ENCODE measurements around the gene ATG16L1. TPM values are rescaled to one million over a fixed set of nuclear protein-coding genes. Genes with fewer than 3 reads are reported as not detected.
"Not testable (repeated sequence)": the region's sequence is repeated elsewhere in the genome, so short reads cannot be mapped to it uniquely, and the experiment has no call there.

ATG16L1 gene
- total RNA-seq, 2 donors from 2014 or later: 23.6 to 26.0 TPM

GRCh38 chr2:233319256-233319655 is 67.8 kb downstream of the ATG16L1 start:
- no peak for ATAC-seq (replicated peaks in 1 of 2)

DNA sequence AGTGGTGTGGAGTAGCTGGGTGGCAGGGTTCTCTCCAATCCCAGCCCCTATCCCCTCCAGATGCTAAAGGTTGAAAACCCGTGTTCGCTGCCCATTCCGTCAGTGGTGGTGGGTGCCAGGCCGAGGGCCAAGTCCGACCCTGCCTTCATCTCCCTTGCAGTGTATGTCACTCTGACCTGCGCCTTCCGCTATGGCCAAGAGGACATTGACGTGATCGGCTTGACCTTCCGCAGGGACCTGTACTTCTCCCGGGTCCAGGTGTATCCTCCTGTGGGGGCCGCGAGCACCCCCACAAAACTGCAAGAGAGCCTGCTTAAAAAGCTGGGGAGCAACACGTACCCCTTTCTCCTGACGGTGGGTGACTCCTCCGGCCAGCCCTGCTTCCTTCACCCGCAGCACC is 69.0 kb downstream of the ATG16L1 start:
- Mint-ChIP-seq H3K36me3 (ENCODE audit: insufficient read depth in 2 of 2) (no peaks in the 10 kb centered on the region), H3K27me3 (ENCODE audit: low read depth) (no peaks in the 10 kb centered on the region), H3K4me3 (no peak overlapping the region), H3K9me3 (no peaks in the 10 kb centered on the region), H3K4me1 (ENCODE audit: low read depth) (no peaks in the 10 kb centered on the region), H3K27ac (no peak overlapping the region)
- no peak for DNase-seq
- ATAC-seq (replicated peaks in 1 of 2): no peak

More at GRCh38 chr2:233319256-233319655, 67.8 kb downstream of the ATG16L1 start:
- H3K4me3 Mint-ChIP-seq: no peak overlapping the region
- no peaks in the 10 kb centered on the region for H3K27me3 Mint-ChIP-seq (ENCODE audit: low read depth)
- no peaks in the 10 kb centered on the region for H3K9me3 Mint-ChIP-seq
- no peak for DNase-seq
- H3K4me1 Mint-ChIP-seq (ENCODE audit: low read depth): no peaks in the 10 kb centered on the region
- H3K36me3 Mint-ChIP-seq (ENCODE audit: insufficient read depth in 2 of 2): no peaks in the 10 kb centered on the region
- H3K27ac Mint-ChIP-seq: no peak overlapping the region

DNA sequence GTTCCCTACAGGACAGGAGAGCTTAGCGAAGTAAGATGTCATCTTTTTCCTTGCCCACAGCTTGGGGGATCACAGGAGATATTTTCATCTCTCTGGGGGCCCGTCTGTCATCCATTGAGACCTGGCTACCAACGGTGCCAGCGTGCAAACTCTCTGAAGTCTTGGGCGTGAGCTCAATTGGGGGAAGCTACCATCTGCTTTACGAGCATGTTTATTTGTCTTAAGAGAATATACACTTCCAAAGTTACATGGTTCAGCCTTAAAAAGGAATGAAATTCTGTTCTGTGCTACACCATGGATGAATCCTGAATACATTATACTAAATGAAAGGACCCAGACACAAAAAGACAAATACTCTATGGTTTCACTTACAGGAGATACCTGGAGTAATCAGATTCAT is 69.7 kb downstream of the ATG16L1 start:
- Mint-ChIP-seq H3K4me3 (no peak overlapping the region), H3K4me1 (ENCODE audit: low read depth) (no peaks in the 10 kb centered on the region), H3K27ac (no peak overlapping the region), H3K9me3 (no peaks in the 10 kb centered on the region), H3K27me3 (ENCODE audit: low read depth) (no peaks in the 10 kb centered on the region), H3K36me3 (ENCODE audit: insufficient read depth in 2 of 2) (no peaks in the 10 kb centered on the region)
- DNase-seq (no peak), ATAC-seq (replicated peaks in 1 of 2) (no peak)

GRCh38 chr2:233323851-233324250 is 72.4 kb downstream of the ATG16L1 start:
- DNase-seq (no peak), ATAC-seq (replicated peaks in 1 of 2) (no peak)
- H3K4me1 Mint-ChIP-seq (ENCODE audit: low read depth): no peaks in the 10 kb centered on the region
- no peak overlapping the region for H3K27ac Mint-ChIP-seq
- no peak overlapping the region for H3K4me3 Mint-ChIP-seq
- no peaks in the 10 kb centered on the region for H3K9me3 Mint-ChIP-seq
- no peaks in the 10 kb centered on the region for H3K36me3 Mint-ChIP-seq (ENCODE audit: insufficient read depth in 2 of 2)
- H3K27me3 Mint-ChIP-seq (ENCODE audit: low read depth): no peaks in the 10 kb centered on the region

GRCh38 chr2:233325256-233325655 is 73.8 kb downstream of the ATG16L1 start:
- Mint-ChIP-seq H3K4me3 (no peak overlapping the region), H3K27me3 (ENCODE audit: low read depth) (no peaks in the 10 kb centered on the region)
- ATAC-seq (replicated peaks in 1 of 2): no peak

DNA sequence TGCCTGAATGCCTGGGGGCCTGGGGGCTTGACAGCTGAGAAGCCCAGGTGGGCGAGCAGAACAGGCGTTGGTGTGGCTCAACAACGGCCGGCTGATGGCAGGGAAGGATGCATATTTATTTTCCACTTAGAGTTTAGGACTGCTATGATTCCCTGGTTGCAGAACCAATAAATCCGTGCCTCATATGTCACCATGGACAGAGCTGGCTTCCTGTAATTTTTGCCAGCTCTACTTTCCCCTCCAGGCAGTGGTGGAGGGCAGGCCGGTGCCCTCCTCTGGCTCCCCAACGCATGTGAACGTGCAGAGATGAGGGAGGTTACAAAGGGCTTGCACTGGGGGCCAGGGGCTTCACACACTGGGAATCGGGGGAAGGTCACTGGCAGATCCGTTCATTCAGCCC is 74.3 kb downstream of the ATG16L1 start:
- DNase-seq: no peak
- no peaks in the 10 kb centered on the region for H3K27me3 Mint-ChIP-seq (ENCODE audit: low read depth)
- H3K27ac Mint-ChIP-seq: no peak overlapping the region
- H3K4me3 Mint-ChIP-seq: no peak overlapping the region
- H3K9me3 Mint-ChIP-seq: peaks cover 0 to 2% of the 10 kb centered on the region in 2 donors
- ATAC-seq (replicated peaks in 1 of 2): no peak
- H3K36me3 Mint-ChIP-seq (ENCODE audit: insufficient read depth in 2 of 2): no peaks in the 10 kb centered on the region
- H3K4me1 Mint-ChIP-seq (ENCODE audit: low read depth): no peaks in the 10 kb centered on the region

More at GRCh38 chr2:233325256-233325655, 73.8 kb downstream of the ATG16L1 start:
- no peak for DNase-seq
- H3K27ac Mint-ChIP-seq: no peak overlapping the region
- no peaks in the 10 kb centered on the region for H3K4me1 Mint-ChIP-seq (ENCODE audit: low read depth)
- H3K36me3 Mint-ChIP-seq (ENCODE audit: insufficient read depth in 2 of 2): no peaks in the 10 kb centered on the region
- H3K9me3 Mint-ChIP-seq: peaks cover 0 to 2% of the 10 kb centered on the region in 2 donors

DNA sequence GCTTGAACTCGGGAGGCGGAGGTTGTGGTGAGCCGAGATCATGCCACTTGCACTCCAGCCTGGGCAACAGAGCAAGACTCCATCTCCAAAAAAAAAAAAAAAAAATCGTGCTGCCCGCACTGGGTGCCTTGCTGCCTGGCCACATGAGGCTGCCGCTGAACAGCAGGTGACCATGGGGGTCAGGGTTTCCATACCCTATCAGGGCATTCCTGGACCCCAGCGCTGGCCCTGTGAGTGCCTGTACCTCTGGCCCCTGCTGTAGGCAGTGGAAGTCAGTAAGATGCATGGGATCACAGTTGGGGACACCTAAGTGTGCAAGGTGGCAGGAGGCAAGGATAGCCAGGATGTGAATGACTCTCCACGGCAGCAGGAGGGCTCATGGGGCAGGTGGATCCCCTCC is 75.0 kb downstream of the ATG16L1 start:
- no peak for ATAC-seq (replicated peaks in 1 of 2)
- H3K36me3 Mint-ChIP-seq (ENCODE audit: insufficient read depth in 2 of 2): peaks cover 0 to 1% of the 10 kb centered on the region in 2 donors
- no peak overlapping the region for H3K4me3 Mint-ChIP-seq
- H3K4me1 Mint-ChIP-seq (ENCODE audit: low read depth): peaks cover 7% of the 10 kb centered on the region
- no peaks in the 10 kb centered on the region for H3K27me3 Mint-ChIP-seq (ENCODE audit: low read depth)
- H3K27ac Mint-ChIP-seq: no peak overlapping the region
- DNase-seq: no peak
- peaks cover 2% of the 10 kb centered on the region in 2 donors for H3K9me3 Mint-ChIP-seq

DNA sequence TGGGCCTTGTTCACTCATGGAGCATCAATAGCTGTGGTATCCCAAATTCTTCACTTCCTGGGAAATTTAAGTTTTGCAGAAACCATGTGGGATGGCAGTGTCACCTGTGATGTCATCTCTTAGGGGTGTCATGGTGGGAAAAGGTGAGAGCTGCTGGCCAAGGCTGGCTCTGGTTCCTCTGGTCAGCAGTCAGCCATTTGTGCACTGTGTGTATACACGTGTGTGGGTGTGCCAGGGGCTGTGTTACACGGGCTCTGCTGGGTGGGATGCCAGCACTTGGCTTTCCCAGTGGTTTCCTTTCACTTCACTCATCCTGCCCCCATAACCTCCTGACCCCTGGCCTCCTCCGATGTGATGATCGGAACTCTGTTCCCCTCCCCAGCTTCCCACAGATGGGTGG is 77.4 kb downstream of the ATG16L1 start:
- peaks cover 0 to 3% of the 10 kb centered on the region in 2 donors for H3K36me3 Mint-ChIP-seq (ENCODE audit: insufficient read depth in 2 of 2)
- DNase-seq (no peak), ATAC-seq (replicated peaks in 1 of 2) (no peak)
- H3K9me3 Mint-ChIP-seq: peaks cover 2% of the 10 kb centered on the region in 2 donors
- H3K4me1 Mint-ChIP-seq (ENCODE audit: low read depth): peaks cover 18% of the 10 kb centered on the region
- H3K27ac Mint-ChIP-seq: no peak overlapping the region
- H3K27me3 Mint-ChIP-seq (ENCODE audit: low read depth): no peaks in the 10 kb centered on the region
- H3K4me3 Mint-ChIP-seq: no peak overlapping the region

- no peaks in the 10 kb centered on the region for H3K27me3 Mint-ChIP-seq (ENCODE audit: low read depth)
- H3K4me3 Mint-ChIP-seq: no peak overlapping the region
- peaks cover 21% of the 10 kb centered on the region for H3K4me1 Mint-ChIP-seq (ENCODE audit: low read depth)
- no peak overlapping the region for H3K27ac Mint-ChIP-seq
- H3K36me3 Mint-ChIP-seq (ENCODE audit: insufficient read depth in 2 of 2): peaks cover 0 to 3% of the 10 kb centered on the region in 2 donors
- DNase-seq (no peak), ATAC-seq (replicated peaks in 1 of 2) (no peak)
- H3K9me3 Mint-ChIP-seq: peaks cover 2% of the 10 kb centered on the region in 2 donors
These were observed 78.1 kb downstream of the ATG16L1 start for GRCh38 chr2:233329489-233330135.

DNA sequence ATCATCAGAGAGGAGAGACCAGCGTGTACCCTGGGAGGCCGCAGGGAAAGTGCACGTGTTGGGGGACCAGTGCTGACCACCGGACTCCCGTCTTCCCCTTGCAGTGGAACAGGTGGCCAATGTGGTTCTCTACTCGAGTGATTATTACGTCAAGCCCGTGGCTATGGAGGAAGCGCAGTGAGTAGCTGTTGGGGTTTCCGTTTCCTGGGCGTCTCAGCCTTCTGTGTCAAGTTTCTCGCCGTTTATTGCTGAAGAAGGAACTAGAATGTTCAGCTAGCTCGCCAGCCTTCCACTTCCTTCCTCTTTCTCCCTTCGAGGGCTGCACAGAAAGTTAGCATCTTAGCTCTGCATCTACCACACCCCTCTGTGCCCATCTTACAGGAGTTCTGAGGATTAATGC is 80.1 kb downstream of the ATG16L1 start:
- Mint-ChIP-seq H3K4me3 (peak overlapping the region; percentile 71 to 73), H3K4me1 (ENCODE audit: low read depth) (peaks cover 34% of the 10 kb centered on the region), H3K27me3 (ENCODE audit: low read depth) (no peaks in the 10 kb centered on the region), H3K9me3 (peaks cover 2% of the 10 kb centered on the region in 2 donors), H3K27ac (peak overlapping the region; percentile 74), H3K36me3 (ENCODE audit: insufficient read depth in 2 of 2) (peaks cover 0 to 3% of the 10 kb centered on the region in 2 donors)
- peak; percentile 53 to 72 for DNase-seq
- ATAC-seq (replicated peaks in 1 of 2): peak; percentile 86 to 96

GRCh38 chr2:233332125-233332524 is 80.7 kb downstream of the ATG16L1 start:
- peak overlapping the region; percentile 74 for H3K27ac Mint-ChIP-seq
- H3K27me3 Mint-ChIP-seq (ENCODE audit: low read depth): no peaks in the 10 kb centered on the region
- peaks cover 34% of the 10 kb centered on the region for H3K4me1 Mint-ChIP-seq (ENCODE audit: low read depth)
- peak overlapping the region in 1 of 2 donors; percentile 71 for H3K4me3 Mint-ChIP-seq
- ATAC-seq (replicated peaks in 1 of 2) (no peak), DNase-seq (no peak)
- H3K9me3 Mint-ChIP-seq: peaks cover 2% of the 10 kb centered on the region in 2 donors
- peaks cover 0 to 3% of the 10 kb centered on the region in 2 donors for H3K36me3 Mint-ChIP-seq (ENCODE audit: insufficient read depth in 2 of 2)

DNA sequence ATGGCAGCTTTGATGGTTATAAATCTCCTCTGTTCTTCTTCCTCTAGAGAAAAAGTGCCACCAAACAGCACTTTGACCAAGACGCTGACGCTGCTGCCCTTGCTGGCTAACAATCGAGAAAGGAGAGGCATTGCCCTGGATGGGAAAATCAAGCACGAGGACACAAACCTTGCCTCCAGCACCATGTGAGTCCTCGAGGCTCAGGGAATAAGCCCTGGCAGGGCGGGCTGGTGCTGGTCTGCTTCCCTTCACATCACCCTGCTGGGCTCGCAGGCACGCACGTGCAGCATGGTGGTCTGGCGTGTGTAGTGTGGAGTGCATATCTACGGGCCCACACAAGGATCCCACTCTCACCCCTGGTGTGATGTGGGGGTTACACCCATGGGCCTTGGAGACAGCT is 83.4 kb downstream of the ATG16L1 start:
- peaks cover 0 to 3% of the 10 kb centered on the region in 2 donors for H3K36me3 Mint-ChIP-seq (ENCODE audit: insufficient read depth in 2 of 2)
- peaks cover 0 to 2% of the 10 kb centered on the region in 2 donors for H3K9me3 Mint-ChIP-seq
- ATAC-seq (replicated peaks in 1 of 2): no peak
- no peak overlapping the region for H3K4me3 Mint-ChIP-seq
- H3K4me1 Mint-ChIP-seq (ENCODE audit: low read depth): peaks cover 34% of the 10 kb centered on the region
- no peak overlapping the region for H3K27ac Mint-ChIP-seq
- no peaks in the 10 kb centered on the region for H3K27me3 Mint-ChIP-seq (ENCODE audit: low read depth)
- DNase-seq: no peak

GRCh38 chr2:233336091-233336490 is 84.6 kb downstream of the ATG16L1 start:
- peaks cover 31% of the 10 kb centered on the region for H3K4me1 Mint-ChIP-seq (ENCODE audit: low read depth)
- not testable (repeated sequence) for H3K4me3 Mint-ChIP-seq; H3K36me3 Mint-ChIP-seq (ENCODE audit: insufficient read depth in 2 of 2); H3K27me3 Mint-ChIP-seq (ENCODE audit: low read depth); ATAC-seq (replicated peaks in 1 of 2); DNase-seq; H3K9me3 Mint-ChIP-seq; H3K27ac Mint-ChIP-seq

GRCh38 chr2:233336541-233336940 is 85.1 kb downstream of the ATG16L1 start:
- peaks cover 0 to 2% of the 10 kb centered on the region in 2 donors for H3K9me3 Mint-ChIP-seq
- no peak overlapping the region for H3K27ac Mint-ChIP-seq
- H3K27me3 Mint-ChIP-seq (ENCODE audit: low read depth): no peaks in the 10 kb centered on the region
- H3K4me3 Mint-ChIP-seq: no peak overlapping the region
- peaks cover 26% of the 10 kb centered on the region for H3K4me1 Mint-ChIP-seq (ENCODE audit: low read depth)
- peaks cover 0 to 1% of the 10 kb centered on the region in 2 donors for H3K36me3 Mint-ChIP-seq (ENCODE audit: insufficient read depth in 2 of 2)
- DNase-seq (no peak), ATAC-seq (replicated peaks in 1 of 2) (no peak)
